ENCODE results near the gene CACNA1A.

Gene CACNA1A

DNA sequence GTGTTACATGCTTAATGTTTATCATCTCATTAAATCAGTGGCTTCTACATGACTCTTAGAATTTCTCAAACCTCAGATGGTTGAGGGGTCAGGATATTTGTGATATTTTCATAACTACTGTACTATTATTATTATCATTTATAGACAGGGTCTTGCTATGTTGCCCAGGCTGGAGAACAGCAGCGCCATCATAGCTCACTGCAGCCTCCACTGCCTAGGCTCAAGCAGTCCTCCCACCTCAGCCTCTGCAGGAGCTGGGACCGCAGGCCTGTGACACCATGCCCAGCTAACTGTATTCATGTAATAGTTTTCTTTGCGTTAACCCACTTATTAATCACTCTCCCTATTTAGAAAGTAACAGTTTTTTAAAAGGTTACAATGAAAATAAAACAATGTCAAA lies 346.6 kb downstream of the CACNA1A start:
- no peak for DNase-seq
